OCI-LY1 (cell line): ENCODE data around the gene ERAP2.

Experiments used
- CTCF ChIP-seq: fragments of 200-600 bp; sonication (generic), shearing (Covaris generic); IDR thresholded peaks from 2 replicates; pipeline ENCODE4 v1.5.1; 2017; ENCODE audit warnings: mild to moderate bottlenecking, antibody characterized with exemption, low read length, moderate library complexity, mixed read lengths
- EZH2 ChIP-seq: fragments of 200-600 bp; sonication (generic), shearing (Covaris generic); IDR thresholded peaks from 2 replicates; pipeline ENCODE4 v1.8.0; 2017; ENCODE audit warnings: borderline replicate concordance, mixed run types, mild to moderate bottlenecking, antibody characterized with exemption, low read length, moderate library complexity, mixed read lengths

GRCh38 chr5:96940586-96940985 lies 64.3 kb downstream of the ERAP2 start:
- TF ChIP-seq CTCF: no peak
- no peak for TF ChIP-seq EZH2
